DMS114 treated with DMSO at 0.1 percent for 48 hours (cell line): ENCODE measurements around the gene NDUFA13.

ENCODE experiments used
- DNase-seq: peaks from one replicate; lab custom pipeline; 2025; ENCODE audit not compliant: unreplicated experiment; lab: John Stamatoyannopoulos, UW

Gene NDUFA13

GRCh38 chr19:19488875-19489690 is 26.9 kb upstream of the NDUFA13 start:
- DNase-seq = peak; percentile 23

GRCh38 chr19:19489804-19490204 is 26.2 kb upstream of the NDUFA13 start:
- DNase-seq = no peak

- peak; percentile 62 for DNase-seq
These were observed 25.6 kb upstream of the NDUFA13 start for GRCh38 chr19:19490214-19490968.

GRCh38 chr19:19491321-19492025 is 24.6 kb upstream of the NDUFA13 start:
- no peak for DNase-seq

GRCh38 chr19:19492026-19492610 is 23.9 kb upstream of the NDUFA13 start:
- no peak for DNase-seq

- DNase-seq = no peak
These were observed 22.0 kb upstream of the NDUFA13 start for GRCh38 chr19:19493841-19494546.

GRCh38 chr19:19495614-19496603 is 20.1 kb upstream of the NDUFA13 start:
- DNase-seq = no peak

GRCh38 chr19:19498255-19498991 is 17.6 kb upstream of the NDUFA13 start:
- DNase-seq = no peak

GRCh38 chr19:19499272-19499995 is 16.6 kb upstream of the NDUFA13 start:
- DNase-seq = no peak

GRCh38 chr19:19500975-19501644 is 14.9 kb upstream of the NDUFA13 start:
- no peak for DNase-seq

- no peak for DNase-seq
These were observed 14.2 kb upstream of the NDUFA13 start for GRCh38 chr19:19501798-19502197.

- no peak for DNase-seq
These were observed 13.7 kb upstream of the NDUFA13 start for GRCh38 chr19:19502281-19502680.

GRCh38 chr19:19502808-19503602 is 13.0 kb upstream of the NDUFA13 start:
- DNase-seq = no peak

GRCh38 chr19:19504754-19505668 is 11.0 kb upstream of the NDUFA13 start:
- DNase-seq = no peak

GRCh38 chr19:19505669-19506326 is 10.2 kb upstream of the NDUFA13 start:
- DNase-seq = no peak
